Endodermal cell (in vitro differentiated cells): ENCODE data around the gene MYRIP. TPM values are rescaled to one million over a fixed set of nuclear protein-coding genes. Genes with fewer than 3 reads are reported as not detected.

Experiments
- DNase-seq: peaks from one replicate; pipeline ENCODE4 v3.0.0-alpha.2; 2017
- H3K27ac ChIP-seq: 2 replicates; pipeline ENCODE4 v1.5.1; 2013; ENCODE audit warnings: mild to moderate bottlenecking, low read depth, low read length, moderate library complexity
- H3K27me3 ChIP-seq: 2 replicates; pipeline ENCODE4 v1.6.1; 2013; ENCODE audit warnings: mild to moderate bottlenecking, low read length, moderate library complexity; ENCODE audit not compliant: insufficient read depth, control insufficient read depth, poor library complexity, severe bottlenecking
- H3K36me3 ChIP-seq: 2 replicates; pipeline ENCODE4 v1.7.0; 2013; ENCODE audit warnings: mild to moderate bottlenecking, low read length, moderate library complexity; ENCODE audit not compliant: control insufficient read depth, insufficient read depth
- H3K4me1 ChIP-seq: one replicate; pipeline ENCODE4 v1.7.0; 2013; ENCODE audit warnings: low read length; ENCODE audit not compliant: control insufficient read depth, insufficient read depth
- H3K4me3 ChIP-seq: 2 replicates; pipeline ENCODE4 v1.5.1; 2013; ENCODE audit warnings: mild to moderate bottlenecking, low read length, moderate library complexity
- H3K9ac ChIP-seq: 2 replicates; pipeline ENCODE4 v1.6.1; 2013; ENCODE audit warnings: mild to moderate bottlenecking, low read length, moderate library complexity; ENCODE audit not compliant: poor library complexity, severe bottlenecking; ENCODE audit errors: extremely low read depth
- H3K9me3 ChIP-seq: 2 replicates; pipeline ENCODE4 v1.6.1; 2013; ENCODE audit warnings: mild to moderate bottlenecking, low read length, moderate library complexity; ENCODE audit not compliant: control insufficient read depth
- H3K27ac Mint-ChIP-seq: 2 replicates; pipeline ENCODE4 v1.8.0; 2020; ENCODE audit warnings: mixed read lengths
- H3K27me3 Mint-ChIP-seq: 2 replicates; pipeline ENCODE4 v1.8.0; 2021; ENCODE audit warnings: mild to moderate bottlenecking, mixed read lengths; ENCODE audit not compliant: insufficient read depth
- H3K36me3 Mint-ChIP-seq: 2 replicates; pipeline ENCODE4 v1.8.0; 2020; ENCODE audit warnings: low read depth, mixed read lengths
- H3K4me1 Mint-ChIP-seq: 2 replicates; pipeline ENCODE4 v1.8.0; 2020; ENCODE audit warnings: mixed read lengths
- H3K4me3 Mint-ChIP-seq: 2 replicates; pipeline ENCODE4 v1.8.0; 2020; ENCODE audit warnings: mild to moderate bottlenecking, moderate library complexity, mixed read lengths
- H3K9me3 Mint-ChIP-seq: 2 replicates; pipeline ENCODE4 v1.8.0; 2020; ENCODE audit warnings: mild to moderate bottlenecking, mixed read lengths
- WGBS, 2 experiments: methylation state at CpG; one replicate each; pipeline versions ENCODE4 v1.1.5 to v1.1.7; 2013; ENCODE audit warnings: missing lambda C conversion rate in 2 of 2, mixed read lengths in 1 of 2; ENCODE audit not compliant: insufficient coverage in 1 of 2, insufficient read length in 1 of 2; 5-methylcytosine and 5-hydroxymethylcytosine counted together
- total RNA-seq, 2 donors: library from RNA; stranded (reverse); fragmentation: NEBNext Ultra II Directional in 1 of 2; extraction: Animal tissue kit (Norgen Biotek cat#: 25700) in 1 of 2; gene quantifications; 2 replicates in 1 of 2; 3 replicates in 1 of 2; pipeline ENCODE4 v1.2.1, GENCODE V29; 2021
- TF ChIP-seq, protein P1 (sequence below): fragments of 200-600 bp; sonication (generic); conservative IDR thresholded peaks from 2 replicates; pipeline ENCODE4 v1.5.0; 2021; ENCODE audit warnings: antibody characterized with exemption, mild to moderate bottlenecking

Gene MYRIP
- total RNA-seq, 2 donors from 2014 or later, result 4.3 to 4.6 TPM

- Mint-ChIP-seq H3K36me3 (no peaks in the 10 kb centered on the region), H3K4me1 (peaks cover 9% of the 10 kb centered on the region), H3K9me3 (no peaks in the 10 kb centered on the region), H3K27me3 (no peaks in the 10 kb centered on the region), H3K4me3 (no peak overlapping the region), H3K27ac (no peak overlapping the region)
- TF ChIP-seq, protein P1, sequence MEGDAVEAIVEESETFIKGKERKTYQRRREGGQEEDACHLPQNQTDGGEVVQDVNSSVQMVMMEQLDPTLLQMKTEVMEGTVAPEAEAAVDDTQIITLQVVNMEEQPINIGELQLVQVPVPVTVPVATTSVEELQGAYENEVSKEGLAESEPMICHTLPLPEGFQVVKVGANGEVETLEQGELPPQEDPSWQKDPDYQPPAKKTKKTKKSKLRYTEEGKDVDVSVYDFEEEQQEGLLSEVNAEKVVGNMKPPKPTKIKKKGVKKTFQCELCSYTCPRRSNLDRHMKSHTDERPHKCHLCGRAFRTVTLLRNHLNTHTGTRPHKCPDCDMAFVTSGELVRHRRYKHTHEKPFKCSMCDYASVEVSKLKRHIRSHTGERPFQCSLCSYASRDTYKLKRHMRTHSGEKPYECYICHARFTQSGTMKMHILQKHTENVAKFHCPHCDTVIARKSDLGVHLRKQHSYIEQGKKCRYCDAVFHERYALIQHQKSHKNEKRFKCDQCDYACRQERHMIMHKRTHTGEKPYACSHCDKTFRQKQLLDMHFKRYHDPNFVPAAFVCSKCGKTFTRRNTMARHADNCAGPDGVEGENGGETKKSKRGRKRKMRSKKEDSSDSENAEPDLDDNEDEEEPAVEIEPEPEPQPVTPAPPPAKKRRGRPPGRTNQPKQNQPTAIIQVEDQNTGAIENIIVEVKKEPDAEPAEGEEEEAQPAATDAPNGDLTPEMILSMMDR, result no peak
- Histone ChIP-seq H3K4me1 (no peaks in the 10 kb centered on the region), H3K36me3 (no peaks in the 10 kb centered on the region), H3K9ac (no peak overlapping the region), H3K27ac (no peak overlapping the region), H3K4me3 (no peak overlapping the region), H3K27me3 (no peaks in the 10 kb centered on the region), H3K9me3 (no peaks in the 10 kb centered on the region)
- no peak for DNase-seq
- WGBS, 2 experiments, result 83 to 100% methylated on average over 1 of the region's 1 CpG
These were observed 358.5 kb downstream of the MYRIP start for GRCh38 chr3:40167958-40168357.

GRCh38 chr3:40169983-40170382 lies 360.6 kb downstream of the MYRIP start:
- Histone ChIP-seq H3K27me3 (no peaks in the 10 kb centered on the region), H3K27ac (no peak overlapping the region), H3K9me3 (no peaks in the 10 kb centered on the region), H3K36me3 (no peaks in the 10 kb centered on the region), H3K9ac (no peak overlapping the region), H3K4me1 (no peaks in the 10 kb centered on the region), H3K4me3 (no peak overlapping the region)
- no peaks in the 10 kb centered on the region for H3K9me3 Mint-ChIP-seq
- H3K27ac Mint-ChIP-seq, result no peak overlapping the region
- peak; percentile 37 for DNase-seq
- peaks cover 9% of the 10 kb centered on the region for H3K4me1 Mint-ChIP-seq
- WGBS, 2 experiments, result 89 to 100% methylated on average over 4 to 5 of the region's 5 CpGs
- no peaks in the 10 kb centered on the region for H3K36me3 Mint-ChIP-seq
- H3K4me3 Mint-ChIP-seq, result no peak overlapping the region
- TF ChIP-seq, protein P1, result no peak
- no peaks in the 10 kb centered on the region for H3K27me3 Mint-ChIP-seq

DNA sequence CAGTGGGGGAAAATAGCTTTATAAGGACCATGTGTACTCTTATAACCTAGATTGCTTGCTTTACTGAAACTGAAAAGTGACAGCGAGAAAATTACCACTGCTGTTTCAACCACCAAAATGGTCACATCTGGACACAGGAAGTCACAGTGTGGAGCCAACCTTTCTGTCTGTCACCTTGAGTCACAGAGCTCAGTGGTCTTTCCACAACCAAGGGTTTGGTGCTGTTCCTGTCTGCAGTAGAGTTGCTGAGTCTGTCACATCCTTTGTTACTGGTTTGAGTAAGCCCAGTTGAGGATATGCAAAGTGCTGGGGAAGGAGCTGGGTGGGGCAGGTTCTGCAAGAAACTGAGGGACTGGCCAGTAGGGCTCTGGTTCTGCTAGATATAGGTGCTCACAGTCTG lies 361.0 kb downstream of the MYRIP start:
- Mint-ChIP-seq H3K4me3 (no peak overlapping the region), H3K27ac (no peak overlapping the region), H3K27me3 (no peaks in the 10 kb centered on the region), H3K9me3 (no peaks in the 10 kb centered on the region), H3K4me1 (peaks cover 9% of the 10 kb centered on the region), H3K36me3 (no peaks in the 10 kb centered on the region)
- Histone ChIP-seq H3K9me3 (no peaks in the 10 kb centered on the region), H3K36me3 (no peaks in the 10 kb centered on the region), H3K27me3 (no peaks in the 10 kb centered on the region), H3K4me1 (no peaks in the 10 kb centered on the region), H3K27ac (no peak overlapping the region), H3K4me3 (no peak overlapping the region), H3K9ac (no peak overlapping the region)
- whole genome bisulfite sequencing, 2 experiments, result 100% methylated on average over 1 of the region's 1 CpG
- TF ChIP-seq, protein P1, result no peak
- DNase-seq, result peak; percentile 56
